ENCODE data around the gene SYT12. TPM values are rescaled to one million over a fixed set of nuclear protein-coding genes. Genes with fewer than 3 reads are reported as not detected.

Gene SYT12
- total RNA-seq (2014; rRNA removed; shearing (Covaris generic)): 0.06 and 0.13 TPM in 2 replicates

GRCh38 chr11:67022961-67023956 lies at the start of gene SYT12:
TSS of gene SYT12 (plus strand) at chr11:67023134. CDS start at chr11:67030145, 7,011 bp downstream.
- H3K27me3 ChIP-seq: no peaks in the 10 kb centered on the region
- H3K9me3 ChIP-seq (replicated peaks): no peaks in the 10 kb centered on the region
- no peak for DNase-seq
- no peak within 1 kb of the TSS for H3K27ac ChIP-seq
- H3K4me1 ChIP-seq: peaks cover 5% of the 10 kb centered on the region; the same call in 1 of the 2 replicates
- no peak within 1 kb of the TSS for H3K4me3 ChIP-seq
- H3K36me3 ChIP-seq: no peaks in the 10 kb centered on the region

GRCh38 chr11:66973956-66974580 lies 48.9 kb upstream of the SYT12 start:
- Histone ChIP-seq H3K4me3 (no peak overlapping the region), H3K4me1 (no peaks in the 10 kb centered on the region; the same call in 1 of the 2 replicates), H3K27ac (no peak overlapping the region), H3K36me3 (no peaks in the 10 kb centered on the region), H3K9me3 (replicated peaks) (no peaks in the 10 kb centered on the region), H3K27me3 (no peaks in the 10 kb centered on the region)
- no peak for DNase-seq

DNA sequence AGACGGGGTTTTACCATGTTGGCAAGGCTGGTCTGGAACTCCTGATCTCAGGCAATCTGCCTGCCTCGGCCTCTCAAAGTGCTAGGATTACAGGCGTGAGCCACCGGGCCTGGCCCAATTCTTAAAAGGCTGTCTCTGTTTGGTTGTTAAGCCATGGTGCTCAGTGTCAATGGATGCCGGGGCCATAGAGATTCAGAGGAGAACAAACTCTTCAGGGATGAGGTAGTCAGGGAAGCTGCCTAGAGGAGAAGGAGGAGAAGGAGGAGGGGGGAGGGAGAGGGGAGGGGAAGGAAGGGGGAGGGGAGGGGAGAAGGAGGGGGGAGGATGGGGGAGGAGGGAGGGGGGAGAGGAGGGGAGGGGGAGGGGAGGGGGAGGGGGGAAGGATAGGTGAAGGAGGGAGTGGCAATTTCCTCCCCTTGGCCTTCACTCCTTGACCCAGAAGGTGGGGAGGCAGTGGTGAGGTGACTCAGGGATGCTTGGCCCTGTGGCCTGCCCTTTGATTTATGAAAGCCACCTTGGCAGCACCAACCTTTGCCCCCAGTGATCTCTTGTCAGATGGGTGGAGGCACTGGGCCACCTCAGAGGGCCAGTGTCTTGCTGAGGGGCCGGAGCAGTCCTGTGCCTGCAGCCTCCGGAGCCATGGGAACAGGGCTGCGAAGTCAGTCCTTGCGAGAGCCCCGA lies 48.1 kb upstream of the SYT12 start, which contains the start of gene C11orf86:
TSS of gene C11orf86 (plus strand) at position 581 of the 681 bp plus-strand sequence. CDS start at position 640, 59 bp downstream.
- no peaks in the 10 kb centered on the region for H3K36me3 ChIP-seq
- H3K27me3 ChIP-seq: no peaks in the 10 kb centered on the region
- no peak within 1 kb of the TSS for H3K4me3 ChIP-seq
- no peaks in the 10 kb centered on the region for H3K9me3 ChIP-seq (replicated peaks)
- DNase-seq: no peak
- no peak within 1 kb of the TSS for H3K27ac ChIP-seq
- no peaks in the 10 kb centered on the region; the same call in 1 of the 2 replicates for H3K4me1 ChIP-seq

DNA sequence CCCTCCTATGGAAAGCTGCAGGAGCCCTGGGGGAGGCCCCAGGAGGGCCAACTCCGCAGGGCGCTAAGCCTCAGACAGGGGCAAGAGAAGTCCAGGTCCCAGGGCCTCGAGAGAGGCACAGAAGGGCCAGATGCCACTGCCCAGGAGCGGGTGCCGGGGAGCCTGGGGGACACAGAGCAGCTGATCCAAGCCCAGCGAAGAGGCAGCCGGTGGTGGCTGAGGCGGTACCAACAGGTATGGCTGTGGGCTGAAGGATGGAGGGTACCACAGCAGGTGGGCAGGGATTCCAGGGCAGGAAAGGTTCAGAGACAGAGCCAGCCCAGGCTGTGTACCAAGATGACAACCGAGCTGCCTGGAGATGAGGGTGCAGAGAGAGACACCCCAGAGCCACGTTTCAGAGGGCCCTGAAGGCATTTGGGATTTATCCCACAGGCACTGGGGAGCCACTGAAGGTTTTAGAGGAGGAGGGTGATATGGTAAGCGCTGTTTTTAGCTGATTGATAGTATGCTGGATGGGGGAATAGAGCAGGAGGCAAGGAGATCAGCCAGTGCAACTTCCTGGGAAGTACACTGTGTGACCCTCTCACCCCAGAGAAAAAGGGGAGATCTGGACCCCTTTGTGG lies 47.4 kb upstream of the SYT12 start:
- no peak for DNase-seq
- no peaks in the 10 kb centered on the region for H3K27me3 ChIP-seq
- H3K4me1 ChIP-seq: no peaks in the 10 kb centered on the region; the same call in 1 of the 2 replicates
- no peak overlapping the region for H3K27ac ChIP-seq
- no peaks in the 10 kb centered on the region for H3K9me3 ChIP-seq (replicated peaks)
- no peak overlapping the region for H3K4me3 ChIP-seq
- H3K36me3 ChIP-seq: no peaks in the 10 kb centered on the region

- Histone ChIP-seq H3K9me3 (replicated peaks) (no peaks in the 10 kb centered on the region), H3K4me3 (no peak overlapping the region), H3K4me1 (no peaks in the 10 kb centered on the region; the same call in 1 of the 2 replicates), H3K27ac (no peak overlapping the region), H3K36me3 (no peaks in the 10 kb centered on the region), H3K27me3 (no peaks in the 10 kb centered on the region)
- peak; percentile 29 to 59 for DNase-seq
These were observed 46.9 kb upstream of the SYT12 start for GRCh38 chr11:66976028-66976467.

DNA sequence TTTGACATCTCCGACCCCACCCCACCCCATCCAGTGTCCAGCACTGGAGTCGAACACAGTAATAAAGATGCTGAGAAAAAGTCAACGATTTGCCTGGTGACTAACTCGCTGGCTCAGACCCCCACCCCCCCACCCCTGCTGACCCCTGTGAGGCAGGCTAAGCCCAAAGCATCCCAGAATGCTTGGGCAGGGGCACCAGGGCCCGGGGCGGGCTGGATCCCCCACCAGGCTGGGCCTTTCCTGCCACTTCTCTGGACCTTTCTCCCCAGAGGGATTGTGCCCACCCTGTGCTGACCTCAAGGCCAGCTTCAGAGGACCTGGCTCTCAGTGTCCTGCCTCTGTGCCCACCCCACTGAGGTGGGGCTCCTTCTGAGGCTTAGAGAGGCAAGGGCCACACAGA lies 46.0 kb upstream of the SYT12 start:
- H3K27me3 ChIP-seq: no peaks in the 10 kb centered on the region
- no peak overlapping the region for H3K4me3 ChIP-seq
- no peak overlapping the region for H3K27ac ChIP-seq
- no peaks in the 10 kb centered on the region for H3K36me3 ChIP-seq
- no peak for DNase-seq
- H3K4me1 ChIP-seq: no peaks in the 10 kb centered on the region
- H3K9me3 ChIP-seq (replicated peaks): no peaks in the 10 kb centered on the region

DNA sequence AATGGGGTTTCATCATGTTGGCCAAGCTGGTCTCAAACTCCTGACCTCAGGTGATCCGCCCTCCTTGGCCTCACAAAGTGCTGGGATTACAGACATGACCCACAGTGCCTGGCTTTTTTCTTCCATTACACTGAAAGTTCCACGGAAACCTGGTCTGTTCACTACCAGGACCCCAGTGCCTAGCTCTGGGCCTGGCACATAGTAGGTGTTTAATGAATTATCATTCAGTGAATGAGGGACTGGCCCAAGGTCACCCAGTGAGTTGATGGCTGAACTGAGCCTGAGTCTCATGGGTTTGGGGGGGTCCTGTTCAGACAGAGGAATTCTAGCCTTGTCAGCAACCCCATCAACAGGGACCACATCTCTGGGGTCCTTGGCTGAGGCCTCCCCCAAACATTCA lies 44.7 kb upstream of the SYT12 start:
- no peaks in the 10 kb centered on the region for H3K27me3 ChIP-seq
- H3K27ac ChIP-seq: no peak overlapping the region
- H3K9me3 ChIP-seq (replicated peaks): no peaks in the 10 kb centered on the region

GRCh38 chr11:66978717-66979116 lies 44.2 kb upstream of the SYT12 start:
- Histone ChIP-seq H3K4me3 (no peak overlapping the region), H3K27me3 (no peaks in the 10 kb centered on the region), H3K9me3 (replicated peaks) (no peaks in the 10 kb centered on the region), H3K36me3 (no peaks in the 10 kb centered on the region), H3K4me1 (peaks cover 4% of the 10 kb centered on the region; the same call in 1 of the 2 replicates), H3K27ac (no peak overlapping the region)
- DNase-seq: no peak

More for the DNA sequence above, 44.7 kb upstream of the SYT12 start:
- no peak overlapping the region for H3K4me3 ChIP-seq
- H3K4me1 ChIP-seq: peaks cover 4% of the 10 kb centered on the region; the same call in 1 of the 2 replicates
- DNase-seq: no peak
- H3K36me3 ChIP-seq: no peaks in the 10 kb centered on the region

DNA sequence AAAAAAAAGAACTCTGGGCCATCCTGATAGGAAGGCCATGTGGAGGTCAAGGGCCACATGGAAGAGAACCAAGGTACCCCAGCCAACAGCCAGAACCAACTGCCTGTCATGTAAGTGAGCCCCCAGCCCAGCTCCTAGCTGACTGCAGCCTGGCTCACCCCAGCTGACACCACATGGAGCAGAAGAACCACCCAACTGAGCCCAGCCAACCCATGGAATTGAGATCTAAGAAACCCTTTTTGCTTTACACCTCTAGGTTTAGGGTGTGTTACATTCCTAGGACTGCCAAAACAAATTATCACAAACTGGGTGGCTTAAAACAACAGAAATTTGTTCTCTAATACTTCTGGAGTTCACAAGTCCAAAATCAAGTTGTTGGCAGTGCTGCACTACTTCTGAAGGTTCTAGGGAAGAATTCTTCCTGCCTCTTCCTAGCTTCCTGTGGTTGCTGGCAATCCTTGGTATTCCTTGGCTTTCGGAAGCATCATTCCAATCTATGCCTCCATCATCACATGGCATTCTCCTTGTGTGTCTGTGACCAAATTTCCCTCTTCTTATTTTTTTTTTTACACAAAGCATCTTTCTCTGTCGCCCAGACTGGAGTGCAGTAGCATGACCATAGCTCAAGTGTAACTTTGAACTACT lies 43.5 kb upstream of the SYT12 start:
- peaks cover 4% of the 10 kb centered on the region; the same call in 1 of the 2 replicates for H3K4me1 ChIP-seq
- no peaks in the 10 kb centered on the region for H3K36me3 ChIP-seq
- no peak overlapping the region for H3K27ac ChIP-seq
- no peaks in the 10 kb centered on the region for H3K9me3 ChIP-seq (replicated peaks)
- no peak for DNase-seq
- H3K4me3 ChIP-seq: no peak overlapping the region
- no peaks in the 10 kb centered on the region for H3K27me3 ChIP-seq

DNA sequence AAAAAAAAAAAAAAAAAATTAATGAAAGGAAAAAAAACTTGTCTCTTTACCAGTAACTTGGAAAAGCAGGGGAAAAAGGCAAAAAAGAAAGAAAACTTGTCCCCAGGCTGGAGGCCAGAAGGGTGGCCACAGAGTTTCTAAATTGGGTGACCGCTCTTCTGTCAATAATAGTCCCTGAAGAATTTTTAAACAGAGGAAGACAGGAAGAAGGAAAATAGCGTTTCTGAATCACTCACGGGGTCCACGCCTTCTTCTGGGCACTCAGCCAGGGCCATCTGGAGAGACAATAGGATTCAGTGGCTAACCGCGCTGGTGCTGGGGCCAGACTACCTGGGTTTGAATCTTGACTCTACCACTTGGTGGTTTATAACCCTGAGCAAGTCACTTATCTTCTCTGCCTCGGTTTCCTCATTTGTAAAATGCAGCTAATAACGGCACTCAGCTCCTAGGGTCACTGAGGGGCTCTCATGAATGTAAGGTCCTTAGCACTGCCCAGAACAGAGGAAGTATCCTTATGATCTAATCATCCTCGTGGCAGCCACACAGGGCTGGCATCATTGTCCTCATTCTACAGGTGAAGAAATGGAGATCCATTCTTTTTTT lies 40.9 kb upstream of the SYT12 start:
- Histone ChIP-seq H3K4me1 (peaks cover 4% of the 10 kb centered on the region; the same call in 1 of the 2 replicates), H3K4me3 (no peak overlapping the region), H3K9me3 (replicated peaks) (no peaks in the 10 kb centered on the region), H3K36me3 (no peaks in the 10 kb centered on the region), H3K27me3 (no peaks in the 10 kb centered on the region), H3K27ac (no peak overlapping the region)
- DNase-seq: peak; percentile 80 to 84

GRCh38 chr11:66983275-66983924 lies 39.5 kb upstream of the SYT12 start:
- Histone ChIP-seq H3K27me3 (no peaks in the 10 kb centered on the region), H3K9me3 (replicated peaks) (no peaks in the 10 kb centered on the region), H3K4me1 (peaks cover 4% of the 10 kb centered on the region; the same call in 1 of the 2 replicates), H3K4me3 (no peak overlapping the region), H3K27ac (no peak overlapping the region), H3K36me3 (no peaks in the 10 kb centered on the region)
- DNase-seq: no peak

DNA sequence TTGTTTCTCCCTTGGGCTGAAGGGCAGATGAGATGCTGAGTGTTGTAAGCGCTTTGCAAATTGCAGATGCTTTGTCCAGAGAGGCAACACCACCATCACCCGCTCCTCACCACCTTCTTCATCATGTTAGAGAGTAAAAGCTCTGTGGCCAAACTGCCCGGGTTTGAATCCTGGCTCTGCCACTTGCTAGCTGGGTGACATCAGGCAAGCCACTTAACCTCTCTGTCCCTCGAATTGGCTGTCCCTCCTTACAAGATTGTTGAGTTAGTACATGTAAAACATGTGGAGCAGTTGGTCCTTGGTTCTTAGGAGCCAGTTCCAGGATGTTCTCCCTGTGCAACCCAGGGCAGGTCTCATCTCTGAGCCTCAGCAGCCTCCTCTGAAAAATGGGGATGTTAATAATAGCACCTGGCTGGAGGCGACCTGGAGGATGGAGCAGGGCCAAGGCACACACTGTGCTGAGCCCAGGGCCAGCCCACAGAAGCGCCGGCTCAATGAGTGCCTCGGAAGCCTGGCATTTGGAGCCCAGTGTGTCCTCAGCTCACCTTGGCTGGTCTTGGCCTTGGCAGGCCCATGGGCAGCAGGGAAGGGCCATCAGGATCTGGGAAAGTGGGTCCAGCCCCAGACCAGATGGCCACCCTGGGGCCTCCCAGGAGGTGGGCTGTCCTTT lies 37.3 kb upstream of the SYT12 start:
- no peaks in the 10 kb centered on the region for H3K36me3 ChIP-seq
- H3K27ac ChIP-seq: no peak overlapping the region
- no peak for DNase-seq
- H3K4me3 ChIP-seq: no peak overlapping the region
- no peaks in the 10 kb centered on the region for H3K9me3 ChIP-seq (replicated peaks)
- no peaks in the 10 kb centered on the region for H3K27me3 ChIP-seq
- peaks cover 4% of the 10 kb centered on the region; the same call in 1 of the 2 replicates for H3K4me1 ChIP-seq
